ENCODE results near the gene PRDM8.

PRDM8 gene

DNA sequence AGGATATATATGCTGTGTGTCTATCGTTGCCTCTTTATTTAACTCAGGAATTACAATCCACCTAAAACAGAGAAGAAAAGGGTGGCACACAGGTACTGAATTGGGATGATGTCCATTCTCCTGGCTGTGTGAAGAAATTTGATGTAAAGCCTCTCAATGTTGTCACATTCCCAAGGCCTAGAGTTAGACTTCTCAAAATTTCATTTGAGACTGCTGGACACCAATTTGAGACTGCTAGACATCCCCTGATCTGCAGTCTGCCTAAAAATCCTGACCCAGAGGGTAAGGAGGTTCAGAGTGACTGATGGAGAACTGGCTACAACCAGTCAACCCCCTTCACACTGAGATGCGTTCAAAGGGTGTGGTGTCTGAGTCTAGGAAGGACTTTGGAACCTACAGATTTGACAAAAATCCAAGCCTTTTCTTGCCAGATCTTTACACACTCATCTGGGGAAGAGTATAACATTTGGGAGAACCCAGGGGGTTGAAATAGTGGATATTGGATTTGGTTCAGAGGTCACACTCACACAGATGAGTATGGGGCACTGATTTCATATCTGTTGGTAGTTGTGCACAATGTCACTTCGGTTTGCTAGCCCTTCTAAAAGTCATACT is 4.9 kb upstream of the PRDM8 start:
- DNase-seq (ENCODE audit: low spot score) = no peak
- no peak overlapping the region for H3K27ac ChIP-seq
- TF ChIP-seq, protein P1, sequence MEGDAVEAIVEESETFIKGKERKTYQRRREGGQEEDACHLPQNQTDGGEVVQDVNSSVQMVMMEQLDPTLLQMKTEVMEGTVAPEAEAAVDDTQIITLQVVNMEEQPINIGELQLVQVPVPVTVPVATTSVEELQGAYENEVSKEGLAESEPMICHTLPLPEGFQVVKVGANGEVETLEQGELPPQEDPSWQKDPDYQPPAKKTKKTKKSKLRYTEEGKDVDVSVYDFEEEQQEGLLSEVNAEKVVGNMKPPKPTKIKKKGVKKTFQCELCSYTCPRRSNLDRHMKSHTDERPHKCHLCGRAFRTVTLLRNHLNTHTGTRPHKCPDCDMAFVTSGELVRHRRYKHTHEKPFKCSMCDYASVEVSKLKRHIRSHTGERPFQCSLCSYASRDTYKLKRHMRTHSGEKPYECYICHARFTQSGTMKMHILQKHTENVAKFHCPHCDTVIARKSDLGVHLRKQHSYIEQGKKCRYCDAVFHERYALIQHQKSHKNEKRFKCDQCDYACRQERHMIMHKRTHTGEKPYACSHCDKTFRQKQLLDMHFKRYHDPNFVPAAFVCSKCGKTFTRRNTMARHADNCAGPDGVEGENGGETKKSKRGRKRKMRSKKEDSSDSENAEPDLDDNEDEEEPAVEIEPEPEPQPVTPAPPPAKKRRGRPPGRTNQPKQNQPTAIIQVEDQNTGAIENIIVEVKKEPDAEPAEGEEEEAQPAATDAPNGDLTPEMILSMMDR (conservative IDR thresholded peaks at IDR 0.05; ENCODE audit: low read depth) = no peak
- ChIA-PET POLR2A (ENCODE audit: low non-redundant PET) (no interaction called here), CTCF (no interaction called here)

DNA sequence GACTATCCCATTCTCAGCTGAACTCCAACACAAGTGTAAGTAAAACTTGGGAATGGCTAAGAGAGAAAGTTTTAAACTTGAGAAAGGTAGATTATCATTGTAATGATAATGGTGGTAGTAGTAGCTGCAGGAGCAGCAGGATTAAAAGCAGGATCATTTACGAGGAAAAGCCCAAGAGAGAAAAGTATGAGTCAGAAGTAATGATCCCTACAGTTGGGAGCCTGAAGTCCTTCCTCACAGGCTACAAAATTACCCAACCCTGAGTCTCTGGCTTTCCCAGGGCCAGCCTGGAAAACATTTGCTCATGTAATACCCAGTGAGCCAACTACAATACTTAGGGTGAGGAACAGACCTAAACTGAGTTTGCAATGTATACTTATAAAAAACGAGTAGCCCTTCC is 4.4 kb upstream of the PRDM8 start:
- TF ChIP-seq, protein P1 (conservative IDR thresholded peaks at IDR 0.05; ENCODE audit: low read depth) = no peak
- POLR2A ChIA-PET (ENCODE audit: low non-redundant PET) = no interaction called here
- CTCF ChIA-PET = no interaction called here
- no peak for DNase-seq (ENCODE audit: low spot score)
- H3K27ac ChIP-seq = no peak overlapping the region

DNA sequence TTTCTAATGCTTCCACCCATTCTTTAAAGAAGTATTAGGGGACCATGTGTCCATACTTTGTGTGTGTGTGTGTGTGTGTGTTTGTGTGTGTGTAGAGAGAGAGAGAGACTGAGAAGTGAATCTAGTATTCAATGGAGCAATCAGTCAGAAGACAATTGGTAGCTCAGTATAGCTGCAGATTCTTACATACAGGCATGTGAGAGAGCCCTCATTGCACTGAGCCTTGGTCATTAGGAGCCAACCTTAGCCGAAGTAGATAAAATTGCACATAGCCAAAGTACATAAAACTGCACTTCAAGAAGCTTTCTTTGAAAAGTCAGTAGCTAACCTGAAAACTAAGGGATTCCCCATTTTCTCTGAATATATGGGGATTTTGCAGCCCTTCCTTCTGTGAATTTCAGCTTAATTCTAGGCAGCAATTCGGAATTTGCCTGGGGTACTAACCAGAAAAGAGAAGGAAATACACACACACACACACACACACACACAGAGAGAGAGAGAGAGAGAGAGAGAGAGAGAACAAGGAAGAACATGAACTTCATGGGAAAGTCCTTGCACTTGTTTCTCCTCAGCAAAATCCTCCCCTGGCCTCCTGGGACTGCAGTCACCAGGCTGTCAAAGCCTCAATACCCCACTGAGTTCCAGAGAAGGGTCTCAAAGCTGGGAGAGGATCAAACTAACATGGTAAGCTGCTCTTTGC is 1.7 kb upstream of the PRDM8 start:
- ChIA-PET POLR2A (ENCODE audit: low non-redundant PET) (no interaction called here), CTCF (interaction anchor here (1.0 kb wide), 1 partner anchor 94 kb away, joined by 3 read pairs; no protein-coding TSS in a partner anchor)
- DNase-seq (ENCODE audit: low spot score) = no peak
- H3K27ac ChIP-seq = no peak overlapping the region
- TF ChIP-seq, protein P1 (conservative IDR thresholded peaks at IDR 0.05; ENCODE audit: low read depth) = no peak

DNA sequence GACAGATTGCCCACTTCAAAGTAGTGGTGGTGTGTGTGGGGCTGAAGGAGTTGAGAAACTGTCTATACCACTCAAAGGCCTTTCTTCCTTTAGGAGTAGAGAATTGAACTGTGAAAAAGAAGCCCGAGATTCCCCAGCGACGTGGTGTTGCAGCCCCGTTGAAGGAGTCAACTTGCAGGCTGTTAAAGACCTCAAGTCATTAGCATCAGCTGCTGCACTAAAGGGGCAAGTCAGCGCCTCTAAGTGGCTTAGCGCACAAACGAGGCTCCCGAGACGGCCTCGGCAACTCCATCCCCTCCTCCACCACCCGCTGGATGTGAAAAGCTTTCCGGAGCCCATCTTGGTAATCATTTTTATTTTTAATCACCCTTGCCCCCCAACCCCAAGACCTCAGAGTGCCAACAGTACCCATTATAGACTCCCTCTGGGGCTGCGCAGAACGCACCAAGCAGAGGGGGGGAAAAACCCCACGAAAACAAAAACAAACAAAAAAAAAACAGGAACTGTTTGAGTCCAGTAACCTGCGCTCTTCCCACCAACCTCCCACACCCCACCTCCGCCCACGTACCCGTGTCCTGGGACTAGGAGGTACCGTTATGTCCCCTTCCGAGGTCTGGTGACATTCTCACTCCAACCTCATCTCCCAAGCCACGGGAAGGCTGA is 913 bp upstream of the PRDM8 start:
- TF ChIP-seq, protein P1 (conservative IDR thresholded peaks at IDR 0.05; ENCODE audit: low read depth) = no peak
- CTCF ChIA-PET = interaction anchor here (0.6 to 1.0 kb wide), 2 partner anchors 10 to 95 kb away, joined by 3 to 4 read pairs; no protein-coding TSS in a partner anchor
- H3K27ac ChIP-seq = no peak overlapping the region
- POLR2A ChIA-PET (ENCODE audit: low non-redundant PET) = no interaction called here
- no peak for DNase-seq (ENCODE audit: low spot score)

DNA sequence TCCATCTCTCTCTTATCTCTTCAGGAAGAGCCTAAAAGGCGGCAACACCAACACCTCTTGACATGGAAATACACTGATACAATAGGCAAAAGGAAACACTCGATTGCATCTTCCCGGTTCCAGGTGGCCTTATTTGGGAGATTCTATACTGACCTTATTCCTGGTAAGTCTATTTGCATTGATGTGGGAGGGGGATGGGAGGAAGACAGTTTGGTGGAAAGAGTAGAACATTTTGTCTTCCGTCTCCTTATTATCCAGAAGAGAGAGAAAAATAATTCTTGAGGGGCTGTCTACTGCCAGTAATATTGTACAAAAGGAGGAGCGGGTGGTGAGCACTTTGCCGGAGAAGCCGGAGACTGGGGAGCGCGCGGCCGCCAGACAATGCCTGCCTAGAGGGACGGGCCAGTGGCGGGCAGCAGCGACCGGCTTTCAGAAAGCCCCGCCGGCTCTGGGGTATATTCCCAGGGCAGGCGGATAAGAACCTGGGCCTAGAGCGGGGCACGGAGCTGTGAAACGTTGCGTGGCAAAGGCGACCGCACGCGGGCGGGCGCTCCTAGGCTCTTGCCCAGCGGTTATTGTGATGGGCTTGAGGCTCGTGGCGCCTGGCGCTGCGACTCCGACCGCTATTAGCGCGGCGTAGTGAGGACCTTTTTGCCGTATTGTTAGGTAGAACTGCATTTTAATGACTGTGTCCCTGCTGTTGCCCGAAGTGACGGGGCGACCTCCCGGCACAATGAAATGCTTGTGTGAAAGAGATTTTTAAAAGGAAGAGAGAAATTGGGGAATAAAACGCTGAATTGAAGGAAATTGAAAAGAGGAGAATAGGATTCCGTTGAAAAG is 518 bp downstream of the PRDM8 start:
- ChIA-PET CTCF (interaction anchor here (0.5 to 0.8 kb wide), 2 partner anchors 246 to 1638 kb away, joined by 3 read pairs; no protein-coding TSS in a partner anchor), POLR2A (ENCODE audit: low non-redundant PET) (no interaction called here)
- DNase-seq (ENCODE audit: low spot score) = no peak
- no peak overlapping the region for H3K27ac ChIP-seq
- TF ChIP-seq, protein P1 (conservative IDR thresholded peaks at IDR 0.05; ENCODE audit: low read depth) = no peak

DNA sequence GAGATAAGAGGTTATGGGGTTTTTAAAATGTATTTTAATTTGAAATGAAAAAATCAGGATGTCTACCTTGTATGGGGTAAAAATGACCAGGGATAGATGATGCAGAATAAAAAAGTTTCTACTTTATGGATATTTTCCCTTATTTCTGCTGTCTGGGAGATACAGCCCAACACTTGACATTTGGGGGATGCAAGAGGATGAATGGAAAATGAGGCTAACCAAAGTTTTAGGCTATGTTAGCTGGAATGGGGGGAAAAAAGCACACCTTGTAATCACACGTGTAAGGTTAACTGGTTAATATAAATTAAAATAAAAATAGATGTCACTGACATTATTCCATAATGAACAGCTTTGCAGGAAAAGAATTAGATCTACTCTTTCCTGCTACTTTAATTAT is 1.1 kb downstream of the PRDM8 start:
- TF ChIP-seq, protein P1 (conservative IDR thresholded peaks at IDR 0.05; ENCODE audit: low read depth) = no peak
- ChIA-PET CTCF (interaction anchor here (0.5 to 0.8 kb wide), 2 partner anchors 247 to 1639 kb away, joined by 3 read pairs; no protein-coding TSS in a partner anchor), POLR2A (ENCODE audit: low non-redundant PET) (no interaction called here)
- no peak for DNase-seq (ENCODE audit: low spot score)
- no peak overlapping the region for H3K27ac ChIP-seq

All from RWPE1 (cell line).